Panc1 (cell line): ENCODE results near the gene SRPK1. TPM values are rescaled to one million over a fixed set of nuclear protein-coding genes. Genes with fewer than 3 reads are reported as not detected.

ENCODE experiments used
- ATAC-seq: fragments of 200-7000 bp; cut with Tn5 transposase; 2 replicates; pipeline ENCODE4 v1.9.1; 2020; ENCODE audit warnings: mild to moderate bottlenecking, moderate library complexity
- BruUV-seq: library from RNA; stranded (reverse); fragments of 400-500 nt; replicated peaks from 2 replicates; lab custom pipeline; 2021; lab: Mats Ljungman, UMichigan
- CTCF ChIA-PET: fragments of 300-600 bp; sonication (Branson Sonifier 250); formaldehyde crosslinking; loops from one replicate; lab custom pipeline; 2022; ENCODE audit warnings: antibody characterized with exemption; lab: Charles Lee
- POLR2A ChIA-PET: fragments of 300-600 bp; sonication (Branson Sonifier 250); formaldehyde crosslinking; loops from one replicate; lab custom pipeline; 2022; ENCODE audit warnings: antibody characterized with exemption; lab: Charles Lee
- DNase-seq: peaks from one replicate; pipeline ENCODE4 v3.0.0-alpha.2; 2010; ENCODE audit warnings: low read depth, low spot score
- H3K27ac ChIP-seq: 2 replicates; pipeline ENCODE4 v1.5.1; 2011; ENCODE audit warnings: mild to moderate bottlenecking, low read length, inconsistent platforms
- H3K27me3 ChIP-seq: fragments of 200-500 bp; sonication (Bioruptor generic); 2 replicates; pipeline ENCODE4 v1.6.0; 2014; ENCODE audit warnings: low read length, inconsistent platforms; ENCODE audit not compliant: control insufficient read depth, insufficient read depth
- H3K36me3 ChIP-seq: fragments of 200-500 bp; sonication (Bioruptor generic); 2 replicates; pipeline ENCODE4 v1.5.1; 2014; ENCODE audit warnings: inconsistent platforms, mild to moderate bottlenecking, low read length, moderate library complexity; ENCODE audit not compliant: control insufficient read depth, insufficient read depth
- H3K4me1 ChIP-seq: 2 replicates; pipeline ENCODE4 v1.5.1; 2011; ENCODE audit warnings: inconsistent platforms, mild to moderate bottlenecking, low read length, moderate library complexity; ENCODE audit not compliant: control insufficient read depth, insufficient read depth
- H3K4me3 ChIP-seq, 2 experiments: 2 replicates each; pipeline ENCODE4 v1.5.1; 2011 to 2012; ENCODE audit warnings: low read depth in 2 of 2, low read length in 2 of 2, mild to moderate bottlenecking in 2 of 2, inconsistent platforms in 1 of 2, moderate library complexity in 1 of 2
- H3K9me3 ChIP-seq: fragments of 200-500 bp; sonication (Bioruptor generic); 2 replicates; pipeline ENCODE4 v1.5.1; 2014; ENCODE audit warnings: low read depth, mild to moderate bottlenecking, inconsistent platforms, low read length, moderate library complexity; ENCODE audit not compliant: control insufficient read depth, insufficient read depth
- POLR2AphosphoS5 ChIP-seq: IDR thresholded peaks from 2 replicates; pipeline ENCODE4 v1.6.1; 2012; ENCODE audit warnings: mild to moderate bottlenecking, low read depth, low read length, moderate library complexity
- SIN3A ChIP-seq: IDR thresholded peaks from 2 replicates; pipeline ENCODE4 v1.6.1; 2012; ENCODE audit warnings: low read depth, mild to moderate bottlenecking, low read length, moderate library complexity, borderline replicate concordance; ENCODE audit not compliant: insufficient read depth
- TCF7L2 ChIP-seq: IDR thresholded peaks from 2 replicates; pipeline ENCODE4 v1.6.1; 2011; ENCODE audit warnings: mild to moderate bottlenecking, low read depth, low read length, inconsistent platforms
- in situ Hi-C: cut with HindIII; loops from 2 replicates; pipeline ENCODE4 v1.10.0; 2016; ENCODE audit warnings: low sequenced_read_pairs, low pct_unique_long_range_greater_than_20kb
- intact Hi-C: fragments of 100-400 bp; cut with micrococcal nuclease; formaldehyde crosslinking; loops from one replicate; pipeline ENCODE4 v1.10.0; 2022; ENCODE audit not compliant: unreplicated experiment
- total RNA-seq: library from RNA; stranded (reverse); gene quantifications from one replicate; pipeline ENCODE4 v1.2.1, GENCODE V29; 2021; ENCODE audit not compliant: unreplicated experiment
- TF ChIP-seq, protein P1 (sequence below), 2 experiments: IDR thresholded peaks; 2 replicates each; pipeline ENCODE4 v1.6.1; 2011 to 2012; ENCODE audit warnings: low read depth in 2 of 2, control low read depth in 1 of 2, low read length in 1 of 2, mild to moderate bottlenecking in 1 of 2, moderate library complexity in 1 of 2; ENCODE audit not compliant: insufficient read depth in 1 of 2
- TF ChIP-seq, protein P2 (sequence below): fragments of 450-650 bp; IDR thresholded peaks from 2 replicates; pipeline ENCODE4 v1.5.1; 2017; ENCODE audit warnings: mild to moderate bottlenecking

The SRPK1 gene
- total RNA-seq, 1 experiment from 2014 or later, result 68.3 TPM

DNA sequence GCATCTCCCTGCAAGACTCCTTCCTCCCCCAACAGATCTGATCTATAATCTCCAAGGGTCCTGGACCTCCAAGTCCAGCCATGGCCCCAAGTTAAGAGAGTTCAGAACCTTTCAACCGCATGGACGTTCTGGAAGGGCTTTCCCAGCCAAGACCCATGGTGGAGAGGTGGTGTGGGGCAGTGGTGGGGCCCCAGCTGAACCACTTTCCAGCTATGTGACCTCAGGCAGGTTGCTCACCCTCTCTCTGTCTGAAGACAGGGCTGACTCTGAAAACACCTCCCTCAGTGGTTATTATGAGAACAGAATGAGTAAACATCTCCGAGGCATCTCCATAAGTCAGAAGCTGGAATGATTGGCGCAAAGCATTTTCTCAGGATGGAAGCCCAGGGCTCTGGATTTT is 124.7 kb downstream of the SRPK1 start:
- DNase-seq, result no peak
- H3K27ac ChIP-seq, result no peak overlapping the region
- no TSS peak for BruUV-seq
- H3K27me3 ChIP-seq, result no peaks in the 10 kb centered on the region
- no peaks in the 10 kb centered on the region for H3K4me1 ChIP-seq
- H3K9me3 ChIP-seq, result no peaks in the 10 kb centered on the region
- POLR2A ChIA-PET, result no interaction called here
- in situ Hi-C loops (no loop called here), intact Hi-C loops (no loop called here)
- CTCF ChIA-PET, result no interaction called here
- no peak for ATAC-seq
- H3K36me3 ChIP-seq, result no peaks in the 10 kb centered on the region
- TF ChIP-seq, protein P1, sequence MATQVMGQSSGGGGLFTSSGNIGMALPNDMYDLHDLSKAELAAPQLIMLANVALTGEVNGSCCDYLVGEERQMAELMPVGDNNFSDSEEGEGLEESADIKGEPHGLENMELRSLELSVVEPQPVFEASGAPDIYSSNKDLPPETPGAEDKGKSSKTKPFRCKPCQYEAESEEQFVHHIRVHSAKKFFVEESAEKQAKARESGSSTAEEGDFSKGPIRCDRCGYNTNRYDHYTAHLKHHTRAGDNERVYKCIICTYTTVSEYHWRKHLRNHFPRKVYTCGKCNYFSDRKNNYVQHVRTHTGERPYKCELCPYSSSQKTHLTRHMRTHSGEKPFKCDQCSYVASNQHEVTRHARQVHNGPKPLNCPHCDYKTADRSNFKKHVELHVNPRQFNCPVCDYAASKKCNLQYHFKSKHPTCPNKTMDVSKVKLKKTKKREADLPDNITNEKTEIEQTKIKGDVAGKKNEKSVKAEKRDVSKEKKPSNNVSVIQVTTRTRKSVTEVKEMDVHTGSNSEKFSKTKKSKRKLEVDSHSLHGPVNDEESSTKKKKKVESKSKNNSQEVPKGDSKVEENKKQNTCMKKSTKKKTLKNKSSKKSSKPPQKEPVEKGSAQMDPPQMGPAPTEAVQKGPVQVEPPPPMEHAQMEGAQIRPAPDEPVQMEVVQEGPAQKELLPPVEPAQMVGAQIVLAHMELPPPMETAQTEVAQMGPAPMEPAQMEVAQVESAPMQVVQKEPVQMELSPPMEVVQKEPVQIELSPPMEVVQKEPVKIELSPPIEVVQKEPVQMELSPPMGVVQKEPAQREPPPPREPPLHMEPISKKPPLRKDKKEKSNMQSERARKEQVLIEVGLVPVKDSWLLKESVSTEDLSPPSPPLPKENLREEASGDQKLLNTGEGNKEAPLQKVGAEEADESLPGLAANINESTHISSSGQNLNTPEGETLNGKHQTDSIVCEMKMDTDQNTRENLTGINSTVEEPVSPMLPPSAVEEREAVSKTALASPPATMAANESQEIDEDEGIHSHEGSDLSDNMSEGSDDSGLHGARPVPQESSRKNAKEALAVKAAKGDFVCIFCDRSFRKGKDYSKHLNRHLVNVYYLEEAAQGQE (IDR thresholded peaks at IDR 0.05; ENCODE audit: insufficient read depth in 1 of 2, low read depth in 2 of 2, low read length in 1 of 2), result no peak
- TF ChIP-seq SIN3A, result no peak
- TF ChIP-seq, protein P2, sequence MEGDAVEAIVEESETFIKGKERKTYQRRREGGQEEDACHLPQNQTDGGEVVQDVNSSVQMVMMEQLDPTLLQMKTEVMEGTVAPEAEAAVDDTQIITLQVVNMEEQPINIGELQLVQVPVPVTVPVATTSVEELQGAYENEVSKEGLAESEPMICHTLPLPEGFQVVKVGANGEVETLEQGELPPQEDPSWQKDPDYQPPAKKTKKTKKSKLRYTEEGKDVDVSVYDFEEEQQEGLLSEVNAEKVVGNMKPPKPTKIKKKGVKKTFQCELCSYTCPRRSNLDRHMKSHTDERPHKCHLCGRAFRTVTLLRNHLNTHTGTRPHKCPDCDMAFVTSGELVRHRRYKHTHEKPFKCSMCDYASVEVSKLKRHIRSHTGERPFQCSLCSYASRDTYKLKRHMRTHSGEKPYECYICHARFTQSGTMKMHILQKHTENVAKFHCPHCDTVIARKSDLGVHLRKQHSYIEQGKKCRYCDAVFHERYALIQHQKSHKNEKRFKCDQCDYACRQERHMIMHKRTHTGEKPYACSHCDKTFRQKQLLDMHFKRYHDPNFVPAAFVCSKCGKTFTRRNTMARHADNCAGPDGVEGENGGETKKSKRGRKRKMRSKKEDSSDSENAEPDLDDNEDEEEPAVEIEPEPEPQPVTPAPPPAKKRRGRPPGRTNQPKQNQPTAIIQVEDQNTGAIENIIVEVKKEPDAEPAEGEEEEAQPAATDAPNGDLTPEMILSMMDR, result no peak
- no peak for TF ChIP-seq TCF7L2
- no peak for TF ChIP-seq POLR2AphosphoS5
- no peak overlapping the region for H3K4me3 ChIP-seq

DNA sequence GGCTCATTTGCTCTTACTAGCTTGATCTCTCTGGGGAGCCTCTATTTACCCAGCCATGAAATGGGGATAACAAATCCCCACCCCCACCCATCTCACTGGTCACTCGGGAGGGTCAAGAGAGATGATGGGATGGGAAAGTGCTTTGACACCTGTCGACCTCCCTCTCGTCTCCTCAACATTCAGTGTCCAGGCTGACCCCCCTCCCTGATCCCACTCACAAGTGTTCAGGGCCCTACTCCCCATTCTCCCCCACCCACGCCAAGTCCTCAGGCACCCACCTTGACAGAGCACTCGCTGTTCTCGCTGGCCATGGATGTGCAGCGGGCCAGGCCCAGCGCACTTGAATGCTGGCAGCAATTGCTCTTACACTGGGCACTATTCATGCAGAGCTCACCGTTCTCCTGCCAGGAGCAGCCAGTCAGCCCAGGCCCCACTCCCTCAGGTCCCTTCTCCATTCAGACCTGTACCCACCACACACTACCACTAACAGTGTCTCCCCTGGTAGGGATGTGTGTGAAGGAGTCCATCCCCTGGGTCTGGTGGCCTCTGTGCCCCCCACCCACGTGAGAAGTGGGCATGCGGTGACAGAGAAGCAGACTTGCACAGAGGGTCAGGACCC is 125.3 kb downstream of the SRPK1 start:
- Histone ChIP-seq H3K27ac (no peak overlapping the region), H3K9me3 (no peaks in the 10 kb centered on the region), H3K4me1 (no peaks in the 10 kb centered on the region), H3K27me3 (no peaks in the 10 kb centered on the region), H3K36me3 (no peaks in the 10 kb centered on the region), H3K4me3 (no peak overlapping the region)
- CTCF ChIA-PET, result no interaction called here
- no peak; the same call in 1 of the 2 replicates for ATAC-seq
- in situ Hi-C loops, result no loop called here
- intact Hi-C loops, result no loop called here
- POLR2A ChIA-PET, result no interaction called here
- DNase-seq, result no peak
- BruUV-seq, result no TSS peak
- TF ChIP-seq POLR2AphosphoS5 (no peak), SIN3A (no peak), TCF7L2 (no peak)
- TF ChIP-seq, protein P2, result no peak
- TF ChIP-seq, protein P1 (IDR thresholded peaks at IDR 0.05; ENCODE audit: insufficient read depth in 1 of 2, low read depth in 2 of 2, low read length in 1 of 2), result no peak
